Smooth muscle cell (in vitro differentiated cells): Measurements from ENCODE around the gene ELP2. TPM values are rescaled to one million over a fixed set of nuclear protein-coding genes. Genes with fewer than 3 reads are reported as not detected.

Experiments
- DNase-seq: peaks from one replicate; lab custom pipeline; 2025; ENCODE audit not compliant: unreplicated experiment; lab: John Stamatoyannopoulos, UW
- H2AFZ ChIP-seq: fragments of 200-600 bp; sonication (generic); 2 replicates; pipeline ENCODE4 v1.6.0; 2016; ENCODE audit warnings: antibody characterized with exemption, low read depth, mild to moderate bottlenecking
- H3F3A ChIP-seq: fragments of 200-600 bp; sonication (generic); 2 replicates; pipeline ENCODE4 v1.6.0; 2017; ENCODE audit warnings: antibody characterized with exemption, low read depth
- H3K27ac ChIP-seq: fragments of 200-600 bp; sonication (generic); 2 replicates; pipeline ENCODE4 v1.5.1; 2016; ENCODE audit warnings: low read depth, mild to moderate bottlenecking
- H3K27me3 ChIP-seq: fragments of 200-600 bp; sonication (generic); 2 replicates; pipeline ENCODE4 v1.6.1; 2016; ENCODE audit warnings: low read depth, mild to moderate bottlenecking
- H3K36me3 ChIP-seq: fragments of 200-600 bp; sonication (generic); 2 replicates; pipeline ENCODE4 v1.5.1; 2016; ENCODE audit warnings: low read depth
- H3K4me1 ChIP-seq: fragments of 200-600 bp; sonication (generic); 2 replicates; pipeline ENCODE4 v1.5.1; 2016; ENCODE audit warnings: low read depth
- H3K4me2 ChIP-seq: fragments of 200-600 bp; sonication (generic); 2 replicates; pipeline ENCODE4 v1.6.0; 2016; ENCODE audit warnings: mild to moderate bottlenecking
- H3K4me3 ChIP-seq: fragments of 200-600 bp; sonication (generic); 2 replicates; pipeline ENCODE4 v1.5.1; 2016; ENCODE audit warnings: mild to moderate bottlenecking
- H3K79me2 ChIP-seq: fragments of 200-600 bp; sonication (generic); 2 replicates; pipeline ENCODE4 v1.6.0; 2016; ENCODE audit warnings: low read depth, mild to moderate bottlenecking
- H3K9ac ChIP-seq: fragments of 200-600 bp; sonication (generic); 2 replicates; pipeline ENCODE4 v1.6.0; 2016; ENCODE audit warnings: low read depth
- H3K9me3 ChIP-seq: fragments of 200-600 bp; sonication (generic); replicated peaks from 2 replicates; pipeline ENCODE4 v1.5.1; 2016; ENCODE audit warnings: low read depth
- H4K20me1 ChIP-seq: fragments of 200-600 bp; sonication (generic); 2 replicates; pipeline ENCODE4 v1.6.0; 2016; ENCODE audit warnings: low read depth
- WGBS: methylation state at CpG from one replicate; pipeline ENCODE4 v1.1.7; 2016; ENCODE audit warnings: low lambda C conversion rate; 5-methylcytosine and 5-hydroxymethylcytosine counted together
- polyA plus RNA-seq: library from polyadenylated mRNA; unstranded; fragments of >200 nt; fragmentation: Nextera tagmentation; extraction: Ambion mirVana; gene quantifications from 2 replicates; pipeline ENCODE4 v1.2.1, GENCODE V29; 2016
- total RNA-seq: library from RNA; depleted of rRNA; stranded (reverse); fragments of >200 nt; gene quantifications from 2 replicates; pipeline ENCODE4 v1.2.3, GENCODE V29; 2014
- TF ChIP-seq, protein P1 (sequence below): fragments of 200-600 bp; sonication (generic); IDR thresholded peaks from 2 replicates; pipeline ENCODE4 v1.5.1; 2017; ENCODE audit warnings: borderline replicate concordance, mild to moderate bottlenecking, antibody characterized with exemption; ENCODE audit not compliant: insufficient read depth, poor library complexity, severe bottlenecking

ELP2 gene
- total and polyA plus RNA-seq, 2 experiments from 2014 or later, result 69.3 to 90.1 TPM

DNA sequence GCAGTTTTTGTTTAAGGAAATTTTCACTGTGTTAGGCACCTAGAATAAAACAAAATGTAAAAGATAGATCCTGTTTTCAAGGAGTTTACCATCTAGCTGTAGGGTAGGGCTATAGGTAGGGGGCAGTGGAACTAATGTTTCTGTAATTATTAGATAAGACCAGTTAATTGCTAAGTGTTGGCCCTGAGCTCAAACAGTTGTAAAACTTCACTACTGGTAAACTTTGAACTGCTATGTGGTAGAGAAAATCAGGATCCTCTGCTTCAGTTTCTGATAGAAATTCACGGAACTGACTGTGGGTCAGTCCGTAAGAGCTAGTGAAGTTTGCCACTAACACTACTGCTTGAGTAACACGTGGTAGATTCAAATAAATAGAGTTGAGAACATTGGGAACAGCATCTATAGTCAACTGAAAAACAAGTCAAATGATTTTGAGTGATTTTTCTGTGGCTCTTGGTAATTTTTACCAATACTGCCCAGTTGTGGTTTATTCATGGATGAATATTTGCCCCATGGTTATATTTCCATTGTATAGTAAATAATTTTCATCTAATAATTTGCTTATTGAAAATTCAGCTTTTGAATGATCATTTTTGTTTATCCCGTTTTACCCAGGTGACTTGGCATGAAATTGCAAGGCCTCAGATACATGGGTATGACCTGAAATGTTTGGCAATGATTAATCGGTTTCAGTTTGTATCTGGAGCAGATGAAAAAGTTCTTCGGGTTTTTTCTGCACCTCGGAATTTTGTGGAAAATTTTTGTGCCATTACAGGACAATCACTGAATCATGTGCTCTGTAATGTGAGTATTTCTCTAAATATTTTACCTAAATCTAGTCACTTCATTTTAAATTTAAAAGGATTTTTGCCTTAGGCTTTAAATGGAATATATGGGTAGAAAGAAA is 26.4 kb downstream of the ELP2 start:
- no peak for DNase-seq
- H3K27ac ChIP-seq, result peak overlapping the region; percentile 92
- peaks cover 3% of the 10 kb centered on the region for H3K4me1 ChIP-seq
- H3F3A ChIP-seq, result peaks cover 31% of the 10 kb centered on the region
- TF ChIP-seq, protein P1, sequence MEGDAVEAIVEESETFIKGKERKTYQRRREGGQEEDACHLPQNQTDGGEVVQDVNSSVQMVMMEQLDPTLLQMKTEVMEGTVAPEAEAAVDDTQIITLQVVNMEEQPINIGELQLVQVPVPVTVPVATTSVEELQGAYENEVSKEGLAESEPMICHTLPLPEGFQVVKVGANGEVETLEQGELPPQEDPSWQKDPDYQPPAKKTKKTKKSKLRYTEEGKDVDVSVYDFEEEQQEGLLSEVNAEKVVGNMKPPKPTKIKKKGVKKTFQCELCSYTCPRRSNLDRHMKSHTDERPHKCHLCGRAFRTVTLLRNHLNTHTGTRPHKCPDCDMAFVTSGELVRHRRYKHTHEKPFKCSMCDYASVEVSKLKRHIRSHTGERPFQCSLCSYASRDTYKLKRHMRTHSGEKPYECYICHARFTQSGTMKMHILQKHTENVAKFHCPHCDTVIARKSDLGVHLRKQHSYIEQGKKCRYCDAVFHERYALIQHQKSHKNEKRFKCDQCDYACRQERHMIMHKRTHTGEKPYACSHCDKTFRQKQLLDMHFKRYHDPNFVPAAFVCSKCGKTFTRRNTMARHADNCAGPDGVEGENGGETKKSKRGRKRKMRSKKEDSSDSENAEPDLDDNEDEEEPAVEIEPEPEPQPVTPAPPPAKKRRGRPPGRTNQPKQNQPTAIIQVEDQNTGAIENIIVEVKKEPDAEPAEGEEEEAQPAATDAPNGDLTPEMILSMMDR, result no peak
- no peak overlapping the region for H3K9ac ChIP-seq
- no peak overlapping the region for H3K4me2 ChIP-seq
- no peaks in the 10 kb centered on the region for H3K27me3 ChIP-seq
- H2AFZ ChIP-seq, result no peak overlapping the region
- no peak overlapping the region for H3K4me3 ChIP-seq
- peaks cover 9% of the 10 kb centered on the region for H3K79me2 ChIP-seq
- peaks cover 35% of the 10 kb centered on the region for H3K36me3 ChIP-seq
- H4K20me1 ChIP-seq, result no peaks in the 10 kb centered on the region
- 94% methylated on average over 7 of the region's 7 CpGs for WGBS
- no peaks in the 10 kb centered on the region for H3K9me3 ChIP-seq

DNA sequence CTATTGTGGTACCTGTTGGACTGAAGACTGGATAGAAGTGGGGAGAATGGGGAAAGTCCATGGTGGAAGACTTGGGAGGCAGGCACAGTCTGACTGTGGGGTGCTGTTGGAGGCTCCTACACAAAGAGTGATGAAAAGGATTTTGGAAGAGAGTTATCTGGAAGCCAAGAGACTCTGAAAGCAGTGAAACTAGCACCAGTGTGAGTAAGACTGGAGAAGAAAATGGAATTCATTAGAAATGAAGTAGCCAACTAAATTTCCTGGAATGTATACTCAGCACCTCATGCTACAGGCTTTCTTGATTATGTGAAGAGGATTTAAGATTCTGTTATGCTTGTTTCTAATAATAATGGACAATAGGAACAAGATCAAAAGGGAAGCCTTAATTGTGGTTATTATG is 27.7 kb downstream of the ELP2 start:
- TF ChIP-seq, protein P1, result no peak
- no peak for DNase-seq
- no peaks in the 10 kb centered on the region for H4K20me1 ChIP-seq
- H3K9me3 ChIP-seq, result no peaks in the 10 kb centered on the region
- H3K4me1 ChIP-seq, result peaks cover 3% of the 10 kb centered on the region
- H3F3A ChIP-seq, result peaks cover 28% of the 10 kb centered on the region
- H3K9ac ChIP-seq, result peak overlapping the region; percentile 58
- no peak overlapping the region for H2AFZ ChIP-seq
- peaks cover 9% of the 10 kb centered on the region for H3K79me2 ChIP-seq
- H3K4me2 ChIP-seq, result peak overlapping the region; percentile 77
- peaks cover 38% of the 10 kb centered on the region for H3K36me3 ChIP-seq
- H3K4me3 ChIP-seq, result no peak overlapping the region
- peak overlapping the region; percentile 92 for H3K27ac ChIP-seq
- no peaks in the 10 kb centered on the region for H3K27me3 ChIP-seq

DNA sequence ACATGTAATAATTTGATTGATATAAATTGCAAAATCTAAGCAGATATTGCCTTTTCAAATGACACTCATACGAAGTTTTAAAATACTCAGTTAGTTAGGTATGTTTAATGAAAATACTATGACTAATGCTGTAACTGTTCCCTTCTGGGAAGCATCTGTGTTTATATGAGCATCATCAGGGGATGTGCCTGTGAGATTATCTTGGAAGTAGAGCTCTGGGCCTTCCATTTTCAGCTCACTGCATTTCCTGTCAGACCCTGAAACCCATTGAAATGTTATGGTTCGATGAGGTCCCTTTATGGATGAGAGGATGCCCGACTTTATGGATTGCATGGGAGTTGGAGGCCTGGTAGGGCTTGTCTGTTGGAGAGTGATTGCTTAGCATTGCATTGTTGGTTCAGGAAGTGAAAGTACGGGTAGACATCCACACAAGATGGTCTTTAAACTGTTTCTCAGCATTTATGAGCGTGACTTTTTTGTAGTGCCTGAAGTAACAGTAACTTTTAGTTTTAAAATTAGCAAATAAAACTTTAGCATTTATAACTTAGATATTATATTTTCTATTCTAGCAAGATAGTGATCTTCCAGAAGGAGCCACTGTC is 28.7 kb downstream of the ELP2 start:
- H3K4me3 ChIP-seq, result no peak overlapping the region
- H3K79me2 ChIP-seq, result peaks cover 9% of the 10 kb centered on the region
- 49% methylated on average over 5 of the region's 5 CpGs for WGBS
- peak overlapping the region; percentile 58 for H3K9ac ChIP-seq
- H3K36me3 ChIP-seq, result peaks cover 38% of the 10 kb centered on the region
- no peak overlapping the region for H2AFZ ChIP-seq
- TF ChIP-seq, protein P1, result no peak
- no peaks in the 10 kb centered on the region for H4K20me1 ChIP-seq
- no peaks in the 10 kb centered on the region for H3K27me3 ChIP-seq
- no peak for DNase-seq
- H3K27ac ChIP-seq, result peak overlapping the region; percentile 92
- no peaks in the 10 kb centered on the region for H3K9me3 ChIP-seq
- H3F3A ChIP-seq, result peaks cover 25% of the 10 kb centered on the region
- peaks cover 3% of the 10 kb centered on the region for H3K4me1 ChIP-seq
- peak overlapping the region; percentile 77 for H3K4me2 ChIP-seq
